ENCODE data around the gene C1QTNF8.

C1QTNF8 gene

GRCh38 chr16:1127101-1127500 lies 31.1 kb upstream of the C1QTNF8 start:
- Histone ChIP-seq H3K9ac (ENCODE audit: low read length) (no peak overlapping the region), H3K79me2 (ENCODE audit: low read length) (no peaks in the 10 kb centered on the region), H3K4me1 (ENCODE audit: low read length) (peaks cover 5% of the 10 kb centered on the region), H3K27ac (ENCODE audit: low read length) (no peak overlapping the region), H3K36me3 (replicated peaks; ENCODE audit: low read depth, low read length) (no peaks in the 10 kb centered on the region), H3K4me3 (ENCODE audit: low read length) (no peak overlapping the region), H3K27me3 (ENCODE audit: low read depth, low read length) (no peaks in the 10 kb centered on the region), H3K9me3 (ENCODE audit: insufficient read depth, low read length) (no peaks in the 10 kb centered on the region), H3K4me2 (ENCODE audit: low read length) (no peak overlapping the region), H4K20me1 (ENCODE audit: insufficient read depth, low read length) (no peaks in the 10 kb centered on the region), H2AFZ (ENCODE audit: low read depth, low read length) (no peak overlapping the region)
- TF ChIP-seq CTCF (IDR thresholded peaks at IDR 0.05; ENCODE audit: low read depth, low read length) = no peak
- no peak for TF ChIP-seq EZH2phosphoT487 (IDR thresholded peaks at IDR 0.05; ENCODE audit: low read depth)

- Histone ChIP-seq H3K4me2 (ENCODE audit: low read length) (no peak overlapping the region), H3K9ac (ENCODE audit: low read length) (no peak overlapping the region), H3K79me2 (ENCODE audit: low read length) (no peaks in the 10 kb centered on the region), H3K9me3 (ENCODE audit: insufficient read depth, low read length) (no peaks in the 10 kb centered on the region), H2AFZ (ENCODE audit: low read depth, low read length) (no peak overlapping the region), H3K36me3 (replicated peaks; ENCODE audit: low read depth, low read length) (no peaks in the 10 kb centered on the region), H3K4me3 (ENCODE audit: low read length) (no peak overlapping the region), H3K27ac (ENCODE audit: low read length) (no peak overlapping the region), H4K20me1 (ENCODE audit: insufficient read depth, low read length) (no peaks in the 10 kb centered on the region), H3K4me1 (ENCODE audit: low read length) (peaks cover 8% of the 10 kb centered on the region), H3K27me3 (ENCODE audit: low read depth, low read length) (no peaks in the 10 kb centered on the region)
- TF ChIP-seq CTCF (IDR thresholded peaks at IDR 0.05; ENCODE audit: low read depth, low read length) (no peak), EZH2phosphoT487 (IDR thresholded peaks at IDR 0.05; ENCODE audit: low read depth) (no peak)
These were observed 30.5 kb upstream of the C1QTNF8 start for GRCh38 chr16:1126586-1126985.

- TF ChIP-seq EZH2phosphoT487 (IDR thresholded peaks at IDR 0.05; ENCODE audit: low read depth) (no peak), CTCF (IDR thresholded peaks at IDR 0.05; ENCODE audit: low read depth, low read length) (no peak)
- no peaks in the 10 kb centered on the region for H3K79me2 ChIP-seq (ENCODE audit: low read length)
- H3K27ac ChIP-seq (ENCODE audit: low read length) = no peak overlapping the region
- no peak overlapping the region for H3K4me2 ChIP-seq (ENCODE audit: low read length)
- no peak overlapping the region for H3K9ac ChIP-seq (ENCODE audit: low read length)
- H2AFZ ChIP-seq (ENCODE audit: low read depth, low read length) = no peak overlapping the region
- no peaks in the 10 kb centered on the region for H3K36me3 ChIP-seq (replicated peaks; ENCODE audit: low read depth, low read length)
- H3K9me3 ChIP-seq (ENCODE audit: insufficient read depth, low read length) = no peaks in the 10 kb centered on the region
- H3K27me3 ChIP-seq (ENCODE audit: low read depth, low read length) = no peaks in the 10 kb centered on the region
- no peak overlapping the region for H3K4me3 ChIP-seq (ENCODE audit: low read length)
- peaks cover 8% of the 10 kb centered on the region for H3K4me1 ChIP-seq (ENCODE audit: low read length)
- no peaks in the 10 kb centered on the region for H4K20me1 ChIP-seq (ENCODE audit: insufficient read depth, low read length)
These were observed 30.0 kb upstream of the C1QTNF8 start for GRCh38 chr16:1126044-1126443.

GRCh38 chr16:1125471-1125870 lies 29.4 kb upstream of the C1QTNF8 start:
- Histone ChIP-seq H3K4me1 (ENCODE audit: low read length) (peaks cover 10% of the 10 kb centered on the region), H3K9ac (ENCODE audit: low read length) (no peak overlapping the region)
- no peak for TF ChIP-seq EZH2phosphoT487 (IDR thresholded peaks at IDR 0.05; ENCODE audit: low read depth)
- TF ChIP-seq CTCF (IDR thresholded peaks at IDR 0.05; ENCODE audit: low read depth, low read length) = no peak

More at GRCh38 chr16:1125471-1125870, 29.4 kb upstream of the C1QTNF8 start:
- Histone ChIP-seq H3K9me3 (ENCODE audit: insufficient read depth, low read length) (no peaks in the 10 kb centered on the region), H3K27me3 (ENCODE audit: low read depth, low read length) (no peaks in the 10 kb centered on the region), H3K36me3 (replicated peaks; ENCODE audit: low read depth, low read length) (no peaks in the 10 kb centered on the region), H3K4me3 (ENCODE audit: low read length) (no peak overlapping the region), H3K27ac (ENCODE audit: low read length) (no peak overlapping the region), H4K20me1 (ENCODE audit: insufficient read depth, low read length) (no peaks in the 10 kb centered on the region), H2AFZ (ENCODE audit: low read depth, low read length) (no peak overlapping the region), H3K4me2 (ENCODE audit: low read length) (no peak overlapping the region), H3K79me2 (ENCODE audit: low read length) (no peaks in the 10 kb centered on the region)

Measured in OCI-LY3 (cell line).